Upper lobe of right lung (tissue), 1 donor: ENCODE data around the gene DEAF1. TPM values are rescaled to one million over a fixed set of nuclear protein-coding genes. Genes with fewer than 3 reads are reported as not detected.
"Not testable (repeated sequence)": the region's sequence is repeated elsewhere in the genome, so short reads cannot be mapped to it uniquely, and the experiment has no call there.

Experiments
- ATAC-seq: fragments of 200-7000 bp; cut with Tn5 transposase; one replicate; pipeline ENCODE4 v1.9.1; 2020; ENCODE audit warnings: mild to moderate bottlenecking, moderate library complexity
- DNase-seq: peaks from one replicate; pipeline ENCODE4 v3.0.0-alpha.2; 2020
- H3K27ac ChIP-seq: fragments of 200-600 bp; one replicate; pipeline ENCODE4 v1.8.0; 2022
- H3K27me3 ChIP-seq: fragments of 200-600 bp; one replicate; pipeline ENCODE4 v1.8.0; 2022; ENCODE audit warnings: mild to moderate bottlenecking
- H3K36me3 ChIP-seq: fragments of 200-600 bp; one replicate; pipeline ENCODE4 v1.8.0; 2022
- H3K4me1 ChIP-seq: fragments of 200-600 bp; one replicate; pipeline ENCODE4 v1.8.0; 2022
- H3K4me3 ChIP-seq: fragments of 200-600 bp; one replicate; pipeline ENCODE4 v1.8.0; 2022; ENCODE audit warnings: mild to moderate bottlenecking
- H3K9me3 ChIP-seq: fragments of 200-600 bp; one replicate; pipeline ENCODE4 v1.8.0; 2022
- intact Hi-C: fragments of 100-400 bp; cut with DNase I; formaldehyde crosslinking; loops from one replicate; pipeline ENCODE4 v1.11.0; 2022
- total RNA-seq: library from RNA; stranded (reverse); fragmentation: NEBNext Ultra II Directional; extraction: Animal tissue kit (Norgen Biotek cat#: 25700); gene quantifications from one replicate; pipeline ENCODE4 v1.2.1, GENCODE V29; 2021
- TF ChIP-seq, protein P1 (sequence below): fragments of 200-600 bp; IDR thresholded peaks from one replicate; pipeline ENCODE4 v1.8.0; 2022; ENCODE audit warnings: antibody characterized with exemption
- donor health status: DM: no; HTN: yes; CAD: no; lungs with severe emphysema.

DEAF1 gene
- total RNA-seq, 1 donor from 2014 or later, result 27.1 TPM

DNA sequence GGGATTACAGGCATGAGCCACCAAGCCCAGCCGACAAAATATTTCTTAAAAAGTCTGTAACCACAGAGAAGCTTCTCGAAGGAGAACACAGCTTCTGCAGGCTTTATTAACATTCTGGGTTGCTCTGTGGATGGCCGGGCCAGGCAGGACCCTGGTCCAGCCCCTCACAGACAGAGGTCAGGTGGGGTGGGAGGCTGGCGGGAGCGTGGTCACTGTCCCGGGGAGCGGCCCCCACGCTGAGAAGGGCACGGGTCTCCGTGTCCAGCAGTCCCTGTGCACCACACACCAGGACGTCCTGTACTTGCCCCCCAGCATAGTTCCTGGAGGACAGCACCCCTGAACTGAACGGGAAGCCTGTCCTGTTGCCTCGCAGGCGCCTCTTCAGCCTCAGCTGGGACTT is 38.6 kb downstream of the DEAF1 start:
- peaks cover 3% of the 10 kb centered on the region for H3K4me1 ChIP-seq
- H3K36me3 ChIP-seq, result peaks cover 34% of the 10 kb centered on the region
- H3K4me3 ChIP-seq, result no peak overlapping the region
- intact Hi-C loops, result no loop called here
- no peaks in the 10 kb centered on the region for H3K9me3 ChIP-seq
- TF ChIP-seq, protein P1, sequence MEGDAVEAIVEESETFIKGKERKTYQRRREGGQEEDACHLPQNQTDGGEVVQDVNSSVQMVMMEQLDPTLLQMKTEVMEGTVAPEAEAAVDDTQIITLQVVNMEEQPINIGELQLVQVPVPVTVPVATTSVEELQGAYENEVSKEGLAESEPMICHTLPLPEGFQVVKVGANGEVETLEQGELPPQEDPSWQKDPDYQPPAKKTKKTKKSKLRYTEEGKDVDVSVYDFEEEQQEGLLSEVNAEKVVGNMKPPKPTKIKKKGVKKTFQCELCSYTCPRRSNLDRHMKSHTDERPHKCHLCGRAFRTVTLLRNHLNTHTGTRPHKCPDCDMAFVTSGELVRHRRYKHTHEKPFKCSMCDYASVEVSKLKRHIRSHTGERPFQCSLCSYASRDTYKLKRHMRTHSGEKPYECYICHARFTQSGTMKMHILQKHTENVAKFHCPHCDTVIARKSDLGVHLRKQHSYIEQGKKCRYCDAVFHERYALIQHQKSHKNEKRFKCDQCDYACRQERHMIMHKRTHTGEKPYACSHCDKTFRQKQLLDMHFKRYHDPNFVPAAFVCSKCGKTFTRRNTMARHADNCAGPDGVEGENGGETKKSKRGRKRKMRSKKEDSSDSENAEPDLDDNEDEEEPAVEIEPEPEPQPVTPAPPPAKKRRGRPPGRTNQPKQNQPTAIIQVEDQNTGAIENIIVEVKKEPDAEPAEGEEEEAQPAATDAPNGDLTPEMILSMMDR, result no peak
- H3K27ac ChIP-seq, result no peak overlapping the region
- no peak for DNase-seq
- no peaks in the 10 kb centered on the region for H3K27me3 ChIP-seq
- ATAC-seq, result no peak

DNA sequence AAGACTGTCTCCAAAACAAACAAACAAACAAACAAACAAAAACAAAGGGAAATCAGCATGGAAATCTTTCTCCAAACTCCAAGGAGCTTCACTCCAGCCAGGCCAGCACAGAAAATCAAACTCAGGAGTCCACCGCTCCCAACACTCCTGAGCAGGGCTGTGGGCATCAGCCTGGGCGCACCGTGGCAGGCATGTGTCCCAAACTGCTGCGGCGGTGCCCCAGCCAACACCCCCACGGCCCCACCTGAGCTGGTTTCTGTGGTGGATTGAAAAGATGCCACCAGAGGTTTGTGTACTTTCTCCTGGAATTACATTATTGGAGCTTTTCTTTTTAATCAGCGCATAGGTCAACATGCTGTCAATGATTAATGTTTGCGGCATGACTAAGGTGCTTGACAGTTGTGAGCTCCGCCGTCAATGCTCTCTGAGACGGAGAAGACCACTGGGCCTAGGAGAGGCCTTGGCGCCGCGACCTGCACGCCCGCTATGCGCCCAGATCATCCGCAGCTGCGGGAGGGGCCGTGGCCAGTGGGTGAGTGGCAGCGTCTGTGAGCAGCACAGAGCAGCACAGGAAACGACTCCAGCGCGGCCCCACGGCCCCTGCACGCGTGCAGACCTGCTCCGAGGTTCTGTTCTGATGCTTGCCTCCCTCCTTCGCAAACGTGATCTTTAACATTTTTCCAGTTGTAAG is 39.8 kb downstream of the DEAF1 start:
- DNase-seq (no peak), ATAC-seq (peak; percentile 70)
- Histone ChIP-seq H3K36me3 (peaks cover 39% of the 10 kb centered on the region), H3K27me3 (no peaks in the 10 kb centered on the region), H3K9me3 (no peaks in the 10 kb centered on the region), H3K27ac (no peak overlapping the region), H3K4me1 (peaks cover 3% of the 10 kb centered on the region), H3K4me3 (no peak overlapping the region)
- TF ChIP-seq, protein P1, result no peak
- intact Hi-C loops, result no loop called here

DNA sequence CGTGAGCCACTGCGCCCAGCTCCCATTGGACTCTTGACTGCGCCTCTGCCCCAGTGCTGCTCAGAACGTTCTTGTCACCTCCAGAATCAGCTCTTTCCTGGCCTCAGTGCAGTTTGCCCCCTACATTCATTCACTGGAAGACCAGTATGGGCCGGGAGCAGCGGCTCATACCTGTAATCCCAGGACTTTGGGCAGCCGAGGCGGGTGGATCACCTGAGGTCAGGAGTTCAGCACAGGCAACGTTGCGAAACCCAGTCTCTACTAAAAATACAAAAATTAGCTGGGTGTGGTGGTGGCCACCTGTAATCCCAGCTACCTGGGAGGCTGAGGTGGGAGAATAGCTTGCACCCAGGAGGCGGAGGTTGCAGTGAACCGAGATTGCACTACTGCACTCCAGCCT is 40.6 kb downstream of the DEAF1 start:
- H3K27ac ChIP-seq, H3K4me1 ChIP-seq, intact Hi-C loops, DNase-seq, ATAC-seq, H3K4me3 ChIP-seq, H3K27me3 ChIP-seq, H3K9me3 ChIP-seq: not testable (repeated sequence)
- H3K36me3 ChIP-seq, result peaks cover 39% of the 10 kb centered on the region

DNA sequence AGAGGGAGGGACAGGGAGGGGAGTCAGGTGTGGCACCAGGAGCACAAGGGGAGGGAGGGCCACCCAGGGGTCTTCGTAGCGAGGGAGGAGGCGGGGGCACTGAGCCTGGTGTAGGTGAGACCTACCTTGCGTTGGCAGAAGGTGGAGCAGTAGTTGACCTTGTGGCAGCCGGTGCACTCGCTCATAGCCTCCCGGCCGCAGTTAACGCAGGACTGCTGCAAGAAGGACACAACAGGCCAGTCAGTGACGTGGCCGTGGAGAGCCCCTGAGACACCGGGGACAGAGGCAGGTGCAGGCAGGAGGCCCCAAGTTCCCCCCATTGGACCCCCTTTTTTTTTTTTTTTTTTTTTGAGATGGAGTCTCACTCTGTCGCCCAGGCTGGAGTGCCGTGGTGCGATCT is 41.2 kb downstream of the DEAF1 start:
- Histone ChIP-seq H3K9me3 (no peaks in the 10 kb centered on the region), H3K36me3 (peaks cover 33% of the 10 kb centered on the region), H3K4me1 (peaks cover 3% of the 10 kb centered on the region), H3K27ac (no peak overlapping the region), H3K4me3 (no peak overlapping the region), H3K27me3 (no peaks in the 10 kb centered on the region)
- DNase-seq (no peak), ATAC-seq (no peak)
- intact Hi-C loops, result no loop called here
- TF ChIP-seq, protein P1, result no peak

DNA sequence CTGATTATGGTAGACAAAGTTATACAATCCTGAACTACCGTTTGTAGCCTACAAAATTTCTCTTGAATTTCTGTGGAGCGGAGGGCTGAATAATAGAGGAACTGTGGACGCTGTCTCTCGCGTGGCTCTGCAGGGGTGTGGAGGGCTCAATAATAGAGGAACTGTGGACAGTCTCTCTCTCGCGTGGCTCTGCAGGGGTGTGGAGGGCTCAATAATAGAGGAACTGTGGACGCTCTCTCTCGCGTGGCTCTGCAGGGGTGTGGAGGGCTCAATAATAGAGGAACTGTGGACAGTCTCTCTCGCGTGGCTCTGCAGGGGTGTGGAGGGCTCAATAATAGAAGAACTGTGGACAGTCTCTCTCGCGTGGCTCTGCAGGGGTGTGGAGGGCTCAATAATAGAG is 41.9 kb downstream of the DEAF1 start:
- H3K36me3 ChIP-seq, result peaks cover 26% of the 10 kb centered on the region
- H3K9me3 ChIP-seq, H3K4me1 ChIP-seq, ATAC-seq, intact Hi-C loops, H3K27me3 ChIP-seq, H3K4me3 ChIP-seq, H3K27ac ChIP-seq, DNase-seq: not testable (repeated sequence)

DNA sequence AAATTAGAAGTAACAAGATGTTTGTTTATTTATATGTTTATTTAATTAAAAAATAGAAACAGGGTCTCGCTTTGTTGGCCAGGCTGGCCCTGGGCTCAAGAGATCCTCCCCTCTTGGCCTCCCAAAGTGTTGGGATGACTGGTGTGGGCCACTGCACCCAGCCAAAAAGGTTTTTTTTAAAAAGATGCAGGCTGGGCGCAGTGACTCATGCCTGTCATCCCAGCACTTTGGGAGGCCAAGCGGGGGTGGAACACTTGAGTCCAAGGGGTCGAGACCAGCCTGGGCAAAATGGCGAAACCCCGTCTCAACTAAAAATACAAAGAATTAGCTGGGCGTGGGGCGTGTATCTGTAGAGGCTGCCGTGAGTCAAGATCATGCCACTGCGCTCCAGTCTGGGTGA is 44.5 kb downstream of the DEAF1 start:
- TF ChIP-seq, protein P1, result no peak
- Histone ChIP-seq H3K9me3 (no peaks in the 10 kb centered on the region), H3K27ac (no peak overlapping the region), H3K36me3 (peaks cover 15% of the 10 kb centered on the region), H3K4me1 (peaks cover 3% of the 10 kb centered on the region), H3K4me3 (no peak overlapping the region), H3K27me3 (no peaks in the 10 kb centered on the region)
- ATAC-seq (no peak), DNase-seq (no peak)
- intact Hi-C loops, result no loop called here

DNA sequence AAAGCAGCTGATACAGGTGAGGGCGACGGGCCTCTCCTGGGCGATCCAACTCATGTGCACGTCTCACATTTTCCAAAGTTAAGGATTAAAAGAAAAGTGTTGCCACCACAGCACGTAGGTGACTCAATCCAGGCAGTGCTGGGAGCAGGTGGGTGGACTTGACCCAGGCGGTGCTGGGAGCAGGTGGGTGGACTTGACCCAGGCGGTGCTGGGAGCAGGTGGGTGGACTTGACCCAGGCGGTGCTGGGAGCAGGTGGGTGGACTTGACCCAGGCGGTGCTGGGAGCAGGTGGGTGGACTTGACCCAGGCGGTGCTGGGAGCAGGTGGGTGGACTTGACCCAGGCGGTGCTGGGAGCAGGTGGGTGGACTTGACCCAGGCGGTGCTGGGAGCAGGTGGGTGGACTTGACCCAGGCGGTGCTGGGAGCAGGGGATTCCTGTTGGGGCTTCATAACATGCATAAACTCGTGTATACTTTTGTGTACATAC is 47.3 kb downstream of the DEAF1 start:
- H3K27me3 ChIP-seq, H3K4me1 ChIP-seq, H3K27ac ChIP-seq, intact Hi-C loops, DNase-seq, H3K9me3 ChIP-seq, H3K4me3 ChIP-seq, ATAC-seq: not testable (repeated sequence)
- H3K36me3 ChIP-seq, result peaks cover 28% of the 10 kb centered on the region
